Stimulated activated memory B cell treated with anti-CD40 and anti-IgM and Interleukin-4, amounts not matched to agents 10 μg/mL and 1 μg/mL and 100 μg/mL, for 72 hours (primary cell): ENCODE data around the gene WWOX.

Source experiments
- ATAC-seq: fragments of 150-1000 bp; cut with Tn5 transposase; 2 replicates; pipeline ENCODE4 v1.10.0; 2021
- H3K27ac Mint-ChIP-seq: one replicate; pipeline ENCODE4 v1.8.0; 2022; ENCODE audit warnings: mild to moderate bottlenecking, mixed read lengths
- H3K27me3 Mint-ChIP-seq: one replicate; pipeline ENCODE4 v1.8.0; 2022; ENCODE audit warnings: mixed read lengths
- H3K36me3 Mint-ChIP-seq: one replicate; pipeline ENCODE4 v1.8.0; 2022; ENCODE audit warnings: mixed read lengths
- H3K4me1 Mint-ChIP-seq: one replicate; pipeline ENCODE4 v1.8.0; 2022; ENCODE audit warnings: mixed read lengths
- H3K4me3 Mint-ChIP-seq: one replicate; pipeline ENCODE4 v1.8.0; 2022; ENCODE audit warnings: mild to moderate bottlenecking, moderate library complexity, mixed read lengths
- H3K9me3 Mint-ChIP-seq: one replicate; pipeline ENCODE4 v1.8.0; 2022; ENCODE audit warnings: mixed read lengths

The WWOX gene

DNA sequence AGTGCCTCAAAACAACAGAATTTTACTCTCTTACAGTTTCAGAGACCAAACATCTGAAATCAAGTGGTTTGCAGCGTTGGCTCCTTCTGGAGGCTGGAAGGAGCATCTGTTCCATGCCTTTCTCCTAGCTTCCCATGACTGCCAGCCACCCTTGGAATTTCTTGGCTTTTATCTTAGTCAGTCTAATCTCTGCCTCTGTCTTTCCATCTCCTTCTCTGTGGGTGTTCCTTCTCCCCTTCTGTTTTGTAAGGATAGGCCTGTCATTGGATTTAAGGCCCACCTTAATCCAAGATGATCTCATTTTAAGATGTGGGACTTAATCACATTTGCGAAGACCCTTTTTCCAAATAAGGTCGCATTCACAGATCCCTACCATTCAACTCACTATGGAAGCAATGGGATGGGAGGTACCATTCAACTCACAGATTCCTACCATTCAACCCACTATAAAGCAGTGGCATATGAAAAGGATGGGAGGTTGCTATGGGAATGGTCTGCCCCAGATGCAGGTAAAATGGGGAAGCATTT is 321.8 kb downstream of the WWOX start:
- H3K4me3 Mint-ChIP-seq: no peak overlapping the region
- no peaks in the 10 kb centered on the region for H3K27me3 Mint-ChIP-seq
- peaks cover 2% of the 10 kb centered on the region for H3K9me3 Mint-ChIP-seq
- peaks cover 8% of the 10 kb centered on the region for H3K36me3 Mint-ChIP-seq
- no peak overlapping the region for H3K27ac Mint-ChIP-seq
- no peak for ATAC-seq
- no peaks in the 10 kb centered on the region for H3K4me1 Mint-ChIP-seq

DNA sequence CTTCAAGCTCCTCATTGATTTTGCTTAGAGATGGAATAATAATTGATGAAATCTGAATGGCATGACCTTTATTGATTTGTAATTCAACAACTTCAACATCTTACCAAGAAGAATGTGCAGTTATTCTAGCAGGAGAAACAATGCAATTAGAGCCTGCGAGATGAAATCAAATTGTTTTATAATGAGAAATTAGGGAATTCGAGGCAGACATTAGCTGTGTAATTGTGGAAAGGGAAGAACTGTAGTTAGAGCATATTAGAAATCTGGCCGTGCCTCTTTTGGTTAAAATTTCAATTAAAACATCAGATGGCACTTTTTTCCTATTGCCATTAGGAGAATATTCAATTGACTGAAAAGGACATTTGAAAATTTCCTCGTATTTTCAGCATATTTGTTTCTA is 325.8 kb downstream of the WWOX start:
- no peak for ATAC-seq
- Mint-ChIP-seq H3K9me3 (peaks cover 4% of the 10 kb centered on the region), H3K4me3 (no peak overlapping the region), H3K36me3 (peaks cover 33% of the 10 kb centered on the region), H3K27ac (no peak overlapping the region), H3K4me1 (no peaks in the 10 kb centered on the region), H3K27me3 (no peaks in the 10 kb centered on the region)

GRCh38 chr16:78425891-78426510 is 326.5 kb downstream of the WWOX start:
- no peak for ATAC-seq
- Mint-ChIP-seq H3K9me3 (peaks cover 4% of the 10 kb centered on the region), H3K27ac (no peak overlapping the region), H3K4me3 (no peak overlapping the region), H3K4me1 (no peaks in the 10 kb centered on the region), H3K27me3 (no peaks in the 10 kb centered on the region), H3K36me3 (peaks cover 34% of the 10 kb centered on the region)

DNA sequence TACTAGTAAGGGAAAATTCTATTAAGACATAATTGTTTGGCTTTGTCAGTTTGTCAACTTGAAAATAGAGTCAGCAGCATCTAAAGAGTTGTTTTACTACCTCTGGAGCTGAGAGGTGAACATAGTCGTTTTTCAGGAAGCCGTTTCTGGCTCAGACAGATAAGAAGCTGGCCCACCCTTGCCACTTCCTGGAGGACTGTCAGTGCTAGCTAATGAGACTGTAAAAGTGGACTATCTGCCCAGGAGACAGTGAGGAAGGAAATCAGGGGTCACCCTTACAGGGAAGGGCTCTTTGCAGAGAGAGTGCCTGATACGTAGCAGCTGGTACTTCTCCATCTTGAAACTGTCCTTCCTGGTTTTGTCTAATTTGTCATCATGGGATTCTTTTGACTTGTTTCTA is 328.7 kb downstream of the WWOX start:
- H3K4me3 Mint-ChIP-seq: no peak overlapping the region
- ATAC-seq: no peak
- peaks cover 45% of the 10 kb centered on the region for H3K36me3 Mint-ChIP-seq
- no peak overlapping the region for H3K27ac Mint-ChIP-seq
- no peaks in the 10 kb centered on the region for H3K4me1 Mint-ChIP-seq
- peaks cover 4% of the 10 kb centered on the region for H3K9me3 Mint-ChIP-seq
- H3K27me3 Mint-ChIP-seq: no peaks in the 10 kb centered on the region

DNA sequence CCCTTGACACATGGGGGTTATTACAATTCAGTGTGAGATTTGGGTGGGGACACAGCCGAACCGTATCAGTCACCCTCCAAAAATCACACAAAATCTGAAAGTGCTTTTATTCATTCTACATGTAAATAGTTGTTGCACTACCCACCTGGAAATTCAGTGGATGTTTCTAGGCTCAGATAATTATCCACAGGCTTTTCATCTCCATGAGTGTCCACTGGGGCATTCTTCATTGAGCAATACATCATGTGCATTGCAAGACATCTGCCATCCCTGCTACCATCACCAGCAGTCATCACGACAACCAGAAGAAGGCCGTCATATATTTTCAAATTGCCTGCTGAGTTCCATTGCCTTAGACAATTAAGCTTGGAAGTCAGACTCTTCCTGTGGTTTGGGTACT is 330.8 kb downstream of the WWOX start:
- H3K4me3 Mint-ChIP-seq: no peak overlapping the region
- ATAC-seq: no peak
- peaks cover 53% of the 10 kb centered on the region for H3K36me3 Mint-ChIP-seq
- H3K9me3 Mint-ChIP-seq: peaks cover 4% of the 10 kb centered on the region
- no peak overlapping the region for H3K27ac Mint-ChIP-seq
- no peaks in the 10 kb centered on the region for H3K4me1 Mint-ChIP-seq
- no peaks in the 10 kb centered on the region for H3K27me3 Mint-ChIP-seq

DNA sequence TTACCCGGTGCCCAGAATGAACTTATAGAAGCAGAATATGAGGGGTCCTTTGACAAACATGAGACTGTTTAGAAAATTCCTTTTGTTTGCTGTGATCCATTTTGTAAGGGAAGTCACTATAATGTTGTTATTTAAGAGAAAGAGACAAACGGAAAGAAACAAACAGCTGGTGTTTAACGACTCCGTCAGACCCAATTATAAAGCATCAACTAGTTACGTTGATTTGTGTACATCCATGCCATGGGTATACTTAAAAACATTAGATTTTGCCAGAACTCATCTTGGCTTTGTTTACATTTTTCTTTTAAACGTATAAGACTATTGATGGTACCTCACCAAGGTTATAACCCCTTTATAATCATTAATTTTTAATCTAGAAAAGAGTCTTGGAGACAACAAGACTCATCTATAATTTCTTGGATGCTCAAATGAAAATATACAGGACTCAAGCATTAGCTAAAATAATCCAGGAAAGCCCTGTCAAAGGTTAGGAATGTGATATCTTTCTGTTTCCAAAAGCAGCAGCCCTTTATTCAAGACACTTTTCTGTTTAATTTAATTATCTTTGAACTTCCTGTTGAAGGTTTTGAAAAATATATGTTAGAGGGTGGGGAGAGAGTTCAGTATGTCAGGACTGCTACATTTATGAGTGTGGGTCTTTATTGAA is 331.7 kb downstream of the WWOX start:
- no peak for ATAC-seq
- Mint-ChIP-seq H3K9me3 (peaks cover 4% of the 10 kb centered on the region), H3K27me3 (no peaks in the 10 kb centered on the region), H3K4me3 (no peak overlapping the region), H3K4me1 (no peaks in the 10 kb centered on the region), H3K36me3 (peaks cover 50% of the 10 kb centered on the region), H3K27ac (no peak overlapping the region)

GRCh38 chr16:78431701-78432100 is 332.2 kb downstream of the WWOX start:
- H3K36me3 Mint-ChIP-seq: peaks cover 49% of the 10 kb centered on the region
- no peaks in the 10 kb centered on the region for H3K27me3 Mint-ChIP-seq

GRCh38 chr16:78432451-78432850 is 333.0 kb downstream of the WWOX start:
- Mint-ChIP-seq H3K4me1 (no peaks in the 10 kb centered on the region), H3K27ac (no peak overlapping the region), H3K9me3 (peaks cover 4% of the 10 kb centered on the region), H3K27me3 (no peaks in the 10 kb centered on the region), H3K4me3 (no peak overlapping the region), H3K36me3 (peaks cover 41% of the 10 kb centered on the region)
- no peak for ATAC-seq

More at GRCh38 chr16:78431701-78432100, 332.2 kb downstream of the WWOX start:
- no peak for ATAC-seq
- Mint-ChIP-seq H3K4me1 (no peaks in the 10 kb centered on the region), H3K27ac (no peak overlapping the region), H3K4me3 (no peak overlapping the region), H3K9me3 (peaks cover 4% of the 10 kb centered on the region)

GRCh38 chr16:78433116-78433515 is 333.7 kb downstream of the WWOX start:
- no peaks in the 10 kb centered on the region for H3K27me3 Mint-ChIP-seq
- no peaks in the 10 kb centered on the region for H3K4me1 Mint-ChIP-seq
- peaks cover 4% of the 10 kb centered on the region for H3K9me3 Mint-ChIP-seq
- H3K36me3 Mint-ChIP-seq: peaks cover 41% of the 10 kb centered on the region
- H3K27ac Mint-ChIP-seq: no peak overlapping the region
- no peak for ATAC-seq
- H3K4me3 Mint-ChIP-seq: no peak overlapping the region

DNA sequence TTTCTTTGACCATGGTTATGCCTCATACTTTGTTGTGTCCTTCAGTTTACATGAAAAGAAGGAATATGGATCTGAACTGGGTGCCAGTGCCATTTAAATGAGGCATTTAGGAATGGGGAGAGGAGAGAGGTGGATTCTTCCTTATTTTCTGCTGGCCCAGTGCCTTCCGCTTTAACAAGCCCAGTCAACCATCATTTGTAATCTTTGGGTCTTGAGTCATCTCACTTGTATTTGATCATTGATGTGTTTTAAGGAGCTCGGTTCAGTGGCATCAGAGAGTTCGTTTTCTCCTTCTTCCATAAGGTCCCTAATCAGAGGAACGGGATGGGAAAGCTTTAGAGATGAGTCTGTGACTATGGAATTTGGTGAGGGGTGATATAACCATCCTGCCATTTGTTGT is 334.9 kb downstream of the WWOX start:
- Mint-ChIP-seq H3K4me1 (no peaks in the 10 kb centered on the region), H3K36me3 (peaks cover 33% of the 10 kb centered on the region), H3K9me3 (peaks cover 4% of the 10 kb centered on the region), H3K27me3 (no peaks in the 10 kb centered on the region), H3K27ac (no peak overlapping the region), H3K4me3 (no peak overlapping the region)
- no peak for ATAC-seq

DNA sequence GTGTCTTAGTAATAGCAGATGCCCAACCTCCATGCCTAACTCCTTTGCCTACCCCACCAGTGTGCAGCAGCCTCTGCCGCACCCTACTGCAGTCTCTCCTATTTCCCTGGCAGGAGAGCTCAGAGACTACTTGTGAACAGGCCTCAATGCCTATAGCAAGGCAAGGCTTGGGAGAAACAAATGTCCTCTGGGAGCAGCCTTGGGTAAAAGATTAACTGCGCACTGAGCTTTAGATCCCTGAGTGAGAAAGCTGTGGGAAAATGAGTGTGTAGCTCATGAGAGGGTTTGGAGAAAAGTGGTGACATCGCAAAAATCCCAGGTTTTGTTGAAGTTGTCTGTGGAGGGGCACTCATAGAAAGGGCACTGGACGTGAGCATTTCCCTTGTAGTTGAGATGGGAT is 335.8 kb downstream of the WWOX start:
- Mint-ChIP-seq H3K9me3 (no peaks in the 10 kb centered on the region), H3K4me1 (no peaks in the 10 kb centered on the region)
- ATAC-seq: no peak

GRCh38 chr16:78436023-78436422 is 336.6 kb downstream of the WWOX start:
- H3K36me3 Mint-ChIP-seq: peaks cover 23% of the 10 kb centered on the region
- no peaks in the 10 kb centered on the region for H3K9me3 Mint-ChIP-seq
- no peak for ATAC-seq
- no peak overlapping the region for H3K27ac Mint-ChIP-seq
- no peak overlapping the region for H3K4me3 Mint-ChIP-seq
- H3K4me1 Mint-ChIP-seq: no peaks in the 10 kb centered on the region
- H3K27me3 Mint-ChIP-seq: no peaks in the 10 kb centered on the region

More for the DNA sequence above, 335.8 kb downstream of the WWOX start:
- Mint-ChIP-seq H3K4me3 (no peak overlapping the region), H3K36me3 (peaks cover 25% of the 10 kb centered on the region), H3K27me3 (no peaks in the 10 kb centered on the region), H3K27ac (no peak overlapping the region)

DNA sequence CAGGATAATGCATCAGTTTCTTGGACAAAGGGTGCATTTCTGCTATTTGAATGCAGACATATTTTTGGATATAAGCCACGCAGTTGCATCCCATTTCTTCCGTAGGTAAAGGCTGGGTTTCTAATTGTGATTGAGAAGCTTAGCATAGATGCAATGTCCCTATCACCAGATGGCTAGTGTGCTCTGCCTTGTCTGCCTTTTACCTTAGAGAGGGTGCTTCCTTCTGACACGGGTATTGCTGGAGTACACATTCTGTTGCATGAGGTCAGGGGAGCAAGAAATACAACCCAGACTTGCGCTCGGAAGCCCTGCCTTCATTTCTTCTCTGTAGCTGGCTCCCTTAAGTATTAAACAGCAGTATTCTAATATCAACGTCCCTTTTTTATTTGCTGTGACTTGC is 337.4 kb downstream of the WWOX start:
- Mint-ChIP-seq H3K4me1 (no peaks in the 10 kb centered on the region), H3K36me3 (peaks cover 23% of the 10 kb centered on the region), H3K27ac (no peak overlapping the region)

GRCh38 chr16:78437352-78437968 is 338.0 kb downstream of the WWOX start:
- no peak for ATAC-seq
- Mint-ChIP-seq H3K4me1 (no peaks in the 10 kb centered on the region), H3K27ac (no peak overlapping the region), H3K4me3 (no peak overlapping the region), H3K36me3 (peaks cover 20% of the 10 kb centered on the region), H3K27me3 (no peaks in the 10 kb centered on the region), H3K9me3 (no peaks in the 10 kb centered on the region)

More for the DNA sequence above, 337.4 kb downstream of the WWOX start:
- no peak overlapping the region for H3K4me3 Mint-ChIP-seq
- H3K9me3 Mint-ChIP-seq: no peaks in the 10 kb centered on the region
- ATAC-seq: no peak
- no peaks in the 10 kb centered on the region for H3K27me3 Mint-ChIP-seq

GRCh38 chr16:78438219-78438618 is 338.8 kb downstream of the WWOX start:
- no peaks in the 10 kb centered on the region for H3K4me1 Mint-ChIP-seq
- H3K27ac Mint-ChIP-seq: no peak overlapping the region
- peaks cover 12% of the 10 kb centered on the region for H3K36me3 Mint-ChIP-seq
- no peaks in the 10 kb centered on the region for H3K27me3 Mint-ChIP-seq
- H3K9me3 Mint-ChIP-seq: no peaks in the 10 kb centered on the region
- H3K4me3 Mint-ChIP-seq: no peak overlapping the region
- ATAC-seq: no peak

DNA sequence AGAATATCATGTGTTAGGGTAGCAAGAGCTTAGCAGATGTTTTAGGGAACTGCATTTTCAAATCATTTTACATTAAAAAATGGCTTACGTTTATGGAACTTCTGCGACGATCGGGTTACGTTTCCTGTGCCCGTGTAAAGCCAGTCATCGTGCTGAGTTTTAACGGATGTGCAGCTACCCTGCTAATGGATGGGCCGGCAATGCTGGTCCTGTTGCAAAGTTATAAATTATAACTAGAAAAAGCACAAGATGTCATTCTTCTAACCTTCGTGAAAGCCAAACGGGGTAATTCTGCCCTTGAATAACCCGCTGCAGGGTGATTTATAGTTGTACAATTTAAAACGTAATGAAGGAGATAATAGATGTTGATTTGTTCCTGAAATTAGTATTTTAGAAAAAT is 339.2 kb downstream of the WWOX start:
- no peak for ATAC-seq
- H3K9me3 Mint-ChIP-seq: no peaks in the 10 kb centered on the region
- no peak overlapping the region for H3K4me3 Mint-ChIP-seq
- H3K27ac Mint-ChIP-seq: no peak overlapping the region
- no peaks in the 10 kb centered on the region for H3K4me1 Mint-ChIP-seq
- no peaks in the 10 kb centered on the region for H3K27me3 Mint-ChIP-seq
- H3K36me3 Mint-ChIP-seq: peaks cover 9% of the 10 kb centered on the region
